Colonic mucosa (tissue), 4 donors: ENCODE data around the gene TEX2. TPM values are rescaled to one million over a fixed set of nuclear protein-coding genes. Genes with fewer than 3 reads are reported as not detected.

Source experiments
- DNase-seq: peaks from one replicate; pipeline ENCODE4 v3.0.0-alpha.2; 2020
- H3K27ac ChIP-seq: fragments of 200-600 bp; one replicate; pipeline ENCODE4 v1.8.0; 2021
- H3K27me3 ChIP-seq: fragments of 200-600 bp; one replicate; pipeline ENCODE4 v1.8.0; 2021
- H3K36me3 ChIP-seq: fragments of 200-600 bp; one replicate; pipeline ENCODE4 v1.8.0; 2021
- H3K4me1 ChIP-seq: fragments of 200-600 bp; one replicate; pipeline ENCODE4 v1.8.0; 2021; ENCODE audit warnings: mild to moderate bottlenecking
- H3K4me3 ChIP-seq: fragments of 200-600 bp; one replicate; pipeline ENCODE4 v1.8.0; 2021
- H3K9ac ChIP-seq, 2 donors: one replicate each; pipeline ENCODE4 v1.7.0; 2013; ENCODE audit warnings: control low read depth in 2 of 2, low read depth in 2 of 2, low read length in 2 of 2
- H3K9me3 ChIP-seq: fragments of 200-600 bp; one replicate; pipeline ENCODE4 v1.8.0; 2021
- CTCF ChIP-seq: fragments of 200-600 bp; IDR thresholded peaks from one replicate; pipeline ENCODE4 v1.8.0; 2022; ENCODE audit warnings: antibody characterized with exemption, mild to moderate bottlenecking
- intact Hi-C: fragments of 100-400 bp; cut with DNase I; formaldehyde crosslinking; loops from one replicate; pipeline ENCODE4 v1.14.1; 2022
- total RNA-seq, 2 donors: library from RNA; stranded (reverse); fragmentation: NEBNext Ultra II Directional in 1 of 2; extraction: Animal tissue kit (Norgen Biotek cat#: 25700) in 1 of 2; gene quantifications; one replicate each; pipeline ENCODE4 v1.2.1, GENCODE V29; 2021
- donor health status: healthy.
- donor health status: DM: no; HTN: no; CAD: no.
- donor health status: DM: no; HTN: no; CAD: no.

The TEX2 gene
- total RNA-seq, 2 donors from 2014 or later: 29.0 to 29.7 TPM

GRCh38 chr17:64178011-64178825 is 84.8 kb downstream of the TEX2 start:
- no peak overlapping the region for H3K27ac ChIP-seq

GRCh38 chr17:64177311-64178010 is 85.6 kb downstream of the TEX2 start:
- intact Hi-C loops: no loop called here
- no peak for TF ChIP-seq CTCF
- DNase-seq: no peak
- Histone ChIP-seq H3K27me3 (no peaks in the 10 kb centered on the region), H3K9me3 (no peaks in the 10 kb centered on the region), H3K36me3 (no peaks in the 10 kb centered on the region), H3K9ac (no peak overlapping the region), H3K4me1 (no peaks in the 10 kb centered on the region), H3K27ac (no peak overlapping the region), H3K4me3 (no peak overlapping the region)

More at GRCh38 chr17:64178011-64178825, 84.8 kb downstream of the TEX2 start:
- no peaks in the 10 kb centered on the region for H3K27me3 ChIP-seq
- H3K36me3 ChIP-seq: no peaks in the 10 kb centered on the region
- no peak for TF ChIP-seq CTCF
- H3K4me3 ChIP-seq: no peak overlapping the region
- H3K9ac ChIP-seq: no peak overlapping the region
- H3K9me3 ChIP-seq: no peaks in the 10 kb centered on the region
- H3K4me1 ChIP-seq: no peaks in the 10 kb centered on the region
- no peak for DNase-seq
- intact Hi-C loops: no loop called here

GRCh38 chr17:64176556-64176955 is 86.5 kb downstream of the TEX2 start:
- no peaks in the 10 kb centered on the region for H3K4me1 ChIP-seq

GRCh38 chr17:64174686-64175456 is 88.2 kb downstream of the TEX2 start:
- H3K4me1 ChIP-seq: no peaks in the 10 kb centered on the region
- H3K9ac ChIP-seq: no peak overlapping the region
- H3K4me3 ChIP-seq: no peak overlapping the region
- TF ChIP-seq CTCF: no peak
- no peaks in the 10 kb centered on the region for H3K36me3 ChIP-seq
- H3K27me3 ChIP-seq: no peaks in the 10 kb centered on the region
- H3K27ac ChIP-seq: no peak overlapping the region
- no peaks in the 10 kb centered on the region for H3K9me3 ChIP-seq
- intact Hi-C loops: no loop called here
- DNase-seq: no peak

More at GRCh38 chr17:64176556-64176955, 86.5 kb downstream of the TEX2 start:
- Histone ChIP-seq H3K9me3 (no peaks in the 10 kb centered on the region), H3K9ac (no peak overlapping the region), H3K27ac (no peak overlapping the region), H3K36me3 (no peaks in the 10 kb centered on the region), H3K27me3 (no peaks in the 10 kb centered on the region), H3K4me3 (no peak overlapping the region)
- DNase-seq: no peak
- intact Hi-C loops: no loop called here
- no peak for TF ChIP-seq CTCF

- H3K4me1 ChIP-seq: no peaks in the 10 kb centered on the region
- no peaks in the 10 kb centered on the region for H3K27me3 ChIP-seq
- intact Hi-C loops: no loop called here
- TF ChIP-seq CTCF: no peak
- no peaks in the 10 kb centered on the region for H3K36me3 ChIP-seq
- no peak for DNase-seq
- no peak overlapping the region for H3K9ac ChIP-seq
- H3K27ac ChIP-seq: no peak overlapping the region
- no peak overlapping the region for H3K4me3 ChIP-seq
- no peaks in the 10 kb centered on the region for H3K9me3 ChIP-seq
These were observed 89.4 kb downstream of the TEX2 start for GRCh38 chr17:64173646-64174045.
